Nephron (organoid): ENCODE measurements around the gene KCNG2.

ENCODE experiments used
- H3K27ac Mint-ChIP-seq, 3 experiments: 2 replicates each; pipeline ENCODE4 v1.8.0; 2020; ENCODE audit warnings: mixed read lengths in 3 of 3, mild to moderate bottlenecking in 2 of 3, moderate library complexity in 1 of 3
- H3K27me3 Mint-ChIP-seq: 2 replicates; pipeline ENCODE4 v1.8.0; 2021; ENCODE audit warnings: low read depth, mild to moderate bottlenecking, moderate library complexity, mixed read lengths
- H3K36me3 Mint-ChIP-seq: 2 replicates; pipeline ENCODE4 v1.8.0; 2020; ENCODE audit warnings: low read depth, mixed read lengths
- H3K4me1 Mint-ChIP-seq: 2 replicates; pipeline ENCODE4 v1.8.0; 2020; ENCODE audit warnings: mixed read lengths
- H3K4me3 Mint-ChIP-seq, 3 experiments: 2 replicates each; pipeline ENCODE4 v1.8.0; 2020; ENCODE audit warnings: mild to moderate bottlenecking in 3 of 3, mixed read lengths in 3 of 3, moderate library complexity in 2 of 3
- H3K9me3 Mint-ChIP-seq: 2 replicates; pipeline ENCODE4 v1.8.0; 2020; ENCODE audit warnings: mixed read lengths
- TF ChIP-seq, protein P1 (sequence below), 3 experiments: fragments of 200-600 bp; sonication (generic); IDR thresholded peaks; one replicate each; pipeline ENCODE4 v1.5.0; 2021; ENCODE audit warnings: antibody characterized with exemption in 3 of 3; ENCODE audit not compliant: unreplicated experiment in 3 of 3

KCNG2 gene

DNA sequence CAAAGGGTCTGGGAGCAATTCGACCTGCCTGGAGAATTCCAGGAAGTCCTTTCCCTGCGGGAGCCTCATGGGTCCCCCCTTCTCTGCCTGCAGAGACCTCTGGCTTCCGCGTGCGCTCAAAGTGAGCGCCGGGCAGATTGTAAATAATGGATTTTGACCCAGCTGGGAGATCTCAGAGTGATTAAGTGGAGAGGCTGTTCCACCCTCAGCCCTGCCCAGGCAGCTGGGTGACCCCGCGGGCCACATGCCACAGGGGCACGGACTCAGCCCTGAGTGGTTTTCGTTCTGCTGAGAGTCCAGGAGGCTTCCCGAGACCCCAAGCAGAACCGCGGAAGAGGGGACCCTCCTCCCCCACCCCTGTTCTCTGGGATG, 1.2 kb downstream of the KCNG2 start:
- Mint-ChIP-seq H3K27ac (no peak overlapping the region), H3K4me3 (peak overlapping the region; percentile 79 to 86 (median 85))
- TF ChIP-seq, protein P1, sequence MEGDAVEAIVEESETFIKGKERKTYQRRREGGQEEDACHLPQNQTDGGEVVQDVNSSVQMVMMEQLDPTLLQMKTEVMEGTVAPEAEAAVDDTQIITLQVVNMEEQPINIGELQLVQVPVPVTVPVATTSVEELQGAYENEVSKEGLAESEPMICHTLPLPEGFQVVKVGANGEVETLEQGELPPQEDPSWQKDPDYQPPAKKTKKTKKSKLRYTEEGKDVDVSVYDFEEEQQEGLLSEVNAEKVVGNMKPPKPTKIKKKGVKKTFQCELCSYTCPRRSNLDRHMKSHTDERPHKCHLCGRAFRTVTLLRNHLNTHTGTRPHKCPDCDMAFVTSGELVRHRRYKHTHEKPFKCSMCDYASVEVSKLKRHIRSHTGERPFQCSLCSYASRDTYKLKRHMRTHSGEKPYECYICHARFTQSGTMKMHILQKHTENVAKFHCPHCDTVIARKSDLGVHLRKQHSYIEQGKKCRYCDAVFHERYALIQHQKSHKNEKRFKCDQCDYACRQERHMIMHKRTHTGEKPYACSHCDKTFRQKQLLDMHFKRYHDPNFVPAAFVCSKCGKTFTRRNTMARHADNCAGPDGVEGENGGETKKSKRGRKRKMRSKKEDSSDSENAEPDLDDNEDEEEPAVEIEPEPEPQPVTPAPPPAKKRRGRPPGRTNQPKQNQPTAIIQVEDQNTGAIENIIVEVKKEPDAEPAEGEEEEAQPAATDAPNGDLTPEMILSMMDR (IDR thresholded peaks at IDR 0.05; ENCODE audit: unreplicated experiment in 3 of 3): no peak

DNA sequence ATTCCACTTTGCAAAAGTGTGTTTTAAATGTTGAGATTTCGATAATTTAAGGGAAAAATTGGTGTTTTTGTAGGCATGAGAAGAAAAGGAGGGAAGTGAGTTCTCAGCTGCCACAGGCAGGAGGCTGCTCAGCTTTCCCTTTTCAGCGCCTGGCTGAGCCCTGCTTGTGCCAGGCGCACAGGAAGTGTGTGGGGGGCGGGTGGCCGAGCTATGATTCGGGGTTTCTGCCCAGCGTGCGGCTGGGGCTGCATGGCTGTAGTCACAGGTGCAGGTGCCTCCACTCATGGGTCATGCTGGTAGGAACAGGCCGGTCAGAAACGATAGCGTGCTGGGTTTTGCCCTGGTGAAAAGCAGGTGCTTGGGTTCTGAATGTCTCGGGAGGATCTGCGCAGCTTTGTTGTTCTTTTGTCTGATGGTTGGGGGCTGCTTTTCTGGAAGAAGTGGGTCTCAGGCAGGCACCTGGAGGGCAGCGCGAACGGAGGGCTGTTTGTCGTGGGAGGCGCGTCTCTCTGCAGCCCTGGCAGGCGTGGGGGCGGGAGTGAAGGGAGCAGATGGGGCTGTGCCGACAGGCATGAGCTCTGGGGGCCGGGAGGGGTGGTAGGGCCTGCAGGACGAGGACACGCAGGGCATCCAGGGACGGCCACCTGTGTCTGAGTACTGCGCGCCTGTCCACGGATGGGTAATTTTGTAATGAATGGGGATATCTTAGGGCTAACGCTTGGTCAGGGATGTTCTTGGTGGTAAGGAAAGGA, 2.1 kb downstream of the KCNG2 start:
- Mint-ChIP-seq H3K36me3 (no peaks in the 10 kb centered on the region), H3K4me1 (peaks cover 32% of the 10 kb centered on the region), H3K27ac (no peak overlapping the region), H3K4me3 (peak overlapping the region; percentile 79 to 86 (median 85)), H3K27me3 (peaks cover 73% of the 10 kb centered on the region), H3K9me3 (no peaks in the 10 kb centered on the region)
- TF ChIP-seq, protein P1 (IDR thresholded peaks at IDR 0.05; ENCODE audit: unreplicated experiment in 3 of 3): no peak

More for the DNA sequence above, 1.2 kb downstream of the KCNG2 start:
- H3K9me3 Mint-ChIP-seq: no peaks in the 10 kb centered on the region
- no peaks in the 10 kb centered on the region for H3K36me3 Mint-ChIP-seq
- H3K27me3 Mint-ChIP-seq: peaks cover 80% of the 10 kb centered on the region
- H3K4me1 Mint-ChIP-seq: peaks cover 38% of the 10 kb centered on the region

DNA sequence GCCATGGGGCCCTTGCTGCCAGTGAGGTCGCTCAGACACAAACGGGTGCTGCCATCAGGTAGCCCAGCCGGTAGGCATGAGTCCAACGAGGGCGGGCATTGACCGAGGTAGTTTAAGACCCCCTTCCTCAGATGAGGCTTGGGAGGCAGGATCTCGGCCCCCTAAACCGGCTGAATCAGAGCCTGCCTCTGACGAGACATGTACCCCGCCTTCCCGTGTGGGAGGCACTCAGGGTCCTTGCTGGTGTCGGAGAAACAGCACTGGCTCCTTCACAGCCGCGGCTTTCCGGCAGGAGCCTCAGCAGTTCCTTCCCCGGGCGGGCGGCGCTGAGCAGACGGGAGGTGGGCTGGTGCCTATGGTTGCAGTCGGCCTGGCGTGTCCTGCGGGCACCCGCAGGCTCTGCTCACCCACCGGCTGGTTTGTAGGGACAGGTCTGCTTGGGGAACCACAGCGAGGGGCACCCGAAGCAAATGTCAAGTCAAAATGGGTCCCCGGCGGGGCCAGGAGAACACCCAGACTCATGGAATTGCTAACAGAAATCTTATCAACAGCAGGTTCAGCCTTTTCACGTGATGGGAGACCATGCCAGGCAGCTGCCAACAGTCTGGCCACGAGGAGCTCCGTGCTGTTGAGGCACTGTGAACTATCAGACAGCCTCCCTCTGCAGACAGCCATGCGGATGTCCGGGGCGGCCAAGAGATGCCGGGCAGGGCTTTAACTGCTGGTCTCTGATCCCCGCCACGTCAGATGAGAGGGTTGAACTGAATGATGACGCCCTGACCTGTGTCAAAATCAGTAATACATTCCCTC, 2.8 kb downstream of the KCNG2 start:
- Mint-ChIP-seq H3K4me3 (peak overlapping the region; percentile 61 to 86 (median 85)), H3K4me1 (peaks cover 31% of the 10 kb centered on the region), H3K9me3 (no peaks in the 10 kb centered on the region), H3K27me3 (peaks cover 69% of the 10 kb centered on the region), H3K27ac (no peak overlapping the region), H3K36me3 (no peaks in the 10 kb centered on the region)
- TF ChIP-seq, protein P1 (IDR thresholded peaks at IDR 0.05; ENCODE audit: unreplicated experiment in 3 of 3): no peak

DNA sequence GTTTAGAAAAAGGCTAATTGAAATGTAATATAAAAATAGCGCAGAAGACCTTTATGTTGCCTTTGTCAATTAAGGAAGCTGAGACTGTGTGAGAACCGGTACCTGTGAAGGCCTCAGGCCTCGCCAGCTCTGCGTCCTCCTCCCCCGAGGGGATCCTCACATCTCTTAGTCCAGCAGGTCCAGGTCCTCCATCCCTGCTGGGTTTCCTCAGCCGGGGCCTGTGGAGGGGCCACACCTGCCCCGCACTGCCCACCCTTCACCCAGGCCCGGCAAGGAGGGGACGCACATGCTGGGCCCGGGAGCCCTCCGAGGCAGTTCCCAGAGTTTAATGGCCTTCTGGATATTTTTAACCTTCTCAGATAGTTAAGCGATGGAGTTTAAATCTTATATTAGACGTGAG, 3.5 kb downstream of the KCNG2 start:
- Mint-ChIP-seq H3K27ac (no peak overlapping the region), H3K4me3 (peak overlapping the region in 2 of 3 experiments; percentile 40 to 49), H3K9me3 (no peaks in the 10 kb centered on the region), H3K36me3 (no peaks in the 10 kb centered on the region), H3K4me1 (peaks cover 31% of the 10 kb centered on the region), H3K27me3 (peaks cover 71% of the 10 kb centered on the region)
- TF ChIP-seq, protein P1 (IDR thresholded peaks at IDR 0.05; ENCODE audit: unreplicated experiment in 3 of 3): no peak

DNA sequence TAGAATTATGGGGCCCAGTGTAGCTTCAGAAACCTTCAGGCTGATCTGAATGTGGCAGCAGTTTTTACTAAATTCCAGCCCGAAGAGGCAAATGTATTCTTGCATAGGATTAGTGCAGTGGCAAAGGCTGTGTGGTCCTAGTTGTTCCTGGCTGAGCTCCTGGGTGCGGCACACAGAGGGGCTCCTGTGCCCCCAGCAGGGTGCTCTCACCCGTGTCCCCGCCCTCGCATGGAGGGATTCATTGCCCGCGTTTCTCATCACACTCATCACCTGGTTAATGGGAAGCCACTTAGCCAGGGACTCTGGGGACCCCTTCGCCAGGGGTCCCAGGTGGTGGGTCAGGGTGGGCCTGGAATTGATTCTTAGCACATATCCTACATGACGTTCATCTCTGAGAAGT, 3.9 kb downstream of the KCNG2 start:
- H3K36me3 Mint-ChIP-seq: no peaks in the 10 kb centered on the region
- H3K4me1 Mint-ChIP-seq: peaks cover 27% of the 10 kb centered on the region
- TF ChIP-seq, protein P1 (IDR thresholded peaks at IDR 0.05; ENCODE audit: unreplicated experiment in 3 of 3): no peak
- H3K27ac Mint-ChIP-seq: no peak overlapping the region
- peak overlapping the region; percentile 8 to 49 (median 35) for H3K4me3 Mint-ChIP-seq
- H3K27me3 Mint-ChIP-seq: peaks cover 71% of the 10 kb centered on the region
- no peaks in the 10 kb centered on the region for H3K9me3 Mint-ChIP-seq
